Mesenchymal stem cell (in vitro differentiated cells and primary cell): ENCODE results near the gene MEF2D.

ENCODE experiments used
- DNase-seq: peaks from one replicate; pipeline ENCODE4 v3.0.0-alpha.2; 2013
- H2AFZ ChIP-seq: one replicate; pipeline ENCODE4 v1.6.1; 2013; ENCODE audit warnings: low read depth, mild to moderate bottlenecking, control low read depth, inconsistent platforms, low read length, moderate library complexity
- H2AK5ac ChIP-seq: 2 replicates; pipeline ENCODE4 v1.6.1; 2013; ENCODE audit warnings: low read length, moderate library complexity, mild to moderate bottlenecking, inconsistent platforms; ENCODE audit not compliant: severe bottlenecking
- H2BK120ac ChIP-seq: one replicate; pipeline ENCODE4 v1.6.1; 2013; ENCODE audit warnings: low read depth, mild to moderate bottlenecking, inconsistent platforms, low read length, moderate library complexity
- H2BK12ac ChIP-seq, 2 experiments: one replicate each; pipeline ENCODE4 v1.6.1; 2013; ENCODE audit warnings: inconsistent platforms in 2 of 2, low read length in 2 of 2, mild to moderate bottlenecking in 2 of 2, moderate library complexity in 2 of 2, control low read depth in 1 of 2
- H2BK15ac ChIP-seq: one replicate; pipeline ENCODE4 v1.6.1; 2013; ENCODE audit warnings: mild to moderate bottlenecking, low read depth, inconsistent platforms; ENCODE audit not compliant: poor library complexity, severe bottlenecking
- H2BK5ac ChIP-seq: 2 replicates; pipeline ENCODE4 v1.6.1; 2013; ENCODE audit warnings: low read depth, mild to moderate bottlenecking, low read length, control low read depth, inconsistent platforms; ENCODE audit not compliant: poor library complexity, severe bottlenecking
- H3K14ac ChIP-seq, 2 experiments: one replicate each; pipeline ENCODE4 v1.6.1; 2013; ENCODE audit warnings: inconsistent platforms in 2 of 2, low read length in 2 of 2, control low read depth in 1 of 2, mild to moderate bottlenecking in 1 of 2, moderate library complexity in 1 of 2
- H3K18ac ChIP-seq, 2 experiments: one replicate each; pipeline ENCODE4 v1.6.1; 2013; ENCODE audit warnings: inconsistent platforms in 2 of 2, low read length in 2 of 2, control low read depth in 1 of 2, low read depth in 1 of 2, mild to moderate bottlenecking in 1 of 2
- H3K23ac ChIP-seq, 2 experiments: one replicate each; pipeline ENCODE4 v1.6.1; 2013; ENCODE audit warnings: inconsistent platforms in 2 of 2, low read length in 2 of 2, mild to moderate bottlenecking in 2 of 2, moderate library complexity in 2 of 2, control low read depth in 1 of 2
- H3K27ac ChIP-seq: 2 replicates; pipeline ENCODE4 v1.5.1; 2013; ENCODE audit warnings: mild to moderate bottlenecking, moderate library complexity, low read length, control low read depth, inconsistent platforms; ENCODE audit not compliant: poor library complexity, severe bottlenecking
- H3K27me3 ChIP-seq, 2 experiments: 2 replicates each; pipeline versions ENCODE4 v1.6.1 to v1.7.0; 2013; ENCODE audit warnings: low read length in 2 of 2, mild to moderate bottlenecking in 2 of 2, moderate library complexity in 2 of 2, control low read depth in 1 of 2, inconsistent platforms in 1 of 2; ENCODE audit not compliant: control insufficient read depth in 1 of 2, insufficient read depth in 1 of 2
- H3K36me3 ChIP-seq, 2 experiments: 2 replicates each; pipeline versions ENCODE4 v1.6.1 to v1.7.0; 2013; ENCODE audit warnings: low read length in 2 of 2, control low read depth in 1 of 2, inconsistent platforms in 1 of 2, low read depth in 1 of 2, mild to moderate bottlenecking in 1 of 2; ENCODE audit not compliant: insufficient read depth in 2 of 2, control insufficient read depth in 1 of 2
- H3K4ac ChIP-seq, 2 experiments: one replicate each; pipeline ENCODE4 v1.6.1; 2013; ENCODE audit warnings: inconsistent platforms in 2 of 2, low read length in 2 of 2, mild to moderate bottlenecking in 2 of 2, moderate library complexity in 2 of 2, control low read depth in 1 of 2, low read depth in 1 of 2
- H3K4me1 ChIP-seq: 2 replicates; pipeline ENCODE4 v1.6.1; 2013; ENCODE audit warnings: low read depth, low read length, control low read depth; ENCODE audit not compliant: control insufficient read depth, insufficient read depth
- H3K4me2 ChIP-seq: 2 replicates; pipeline ENCODE4 v1.6.1; 2013; ENCODE audit warnings: low read length, mild to moderate bottlenecking, inconsistent platforms; ENCODE audit not compliant: poor library complexity, severe bottlenecking
- H3K4me3 ChIP-seq, 2 experiments: 2 replicates each; pipeline versions ENCODE4 v1.5.1 to v1.7.0; 2013; ENCODE audit warnings: low read length in 2 of 2, mild to moderate bottlenecking in 2 of 2, control low read depth in 1 of 2, low read depth in 1 of 2; ENCODE audit not compliant: insufficient read depth in 1 of 2
- H3K79me1 ChIP-seq: replicated peaks from 2 replicates; pipeline ENCODE4 v1.6.1; 2013; ENCODE audit warnings: mild to moderate bottlenecking, control low read depth, low read length, inconsistent platforms; ENCODE audit not compliant: poor library complexity, severe bottlenecking
- H3K9ac ChIP-seq: 2 replicates; pipeline ENCODE4 v1.7.0; 2013; ENCODE audit warnings: mild to moderate bottlenecking, low read length, moderate library complexity
- H3K9me3 ChIP-seq: 2 replicates; pipeline ENCODE4 v1.7.0; 2013; ENCODE audit warnings: mild to moderate bottlenecking, low read length; ENCODE audit not compliant: control insufficient read depth
- H4K8ac ChIP-seq: one replicate; pipeline ENCODE4 v1.6.1; 2013; ENCODE audit warnings: inconsistent platforms, mild to moderate bottlenecking, low read length, moderate library complexity
- H4K91ac ChIP-seq: one replicate; pipeline ENCODE4 v1.6.1; 2013; ENCODE audit warnings: mild to moderate bottlenecking, low read length, inconsistent platforms
- WGBS: methylation state at CpG from one replicate; pipeline ENCODE4 v1.1.7; 2013; ENCODE audit warnings: mixed read lengths; 5-methylcytosine and 5-hydroxymethylcytosine counted together

The MEF2D gene

DNA sequence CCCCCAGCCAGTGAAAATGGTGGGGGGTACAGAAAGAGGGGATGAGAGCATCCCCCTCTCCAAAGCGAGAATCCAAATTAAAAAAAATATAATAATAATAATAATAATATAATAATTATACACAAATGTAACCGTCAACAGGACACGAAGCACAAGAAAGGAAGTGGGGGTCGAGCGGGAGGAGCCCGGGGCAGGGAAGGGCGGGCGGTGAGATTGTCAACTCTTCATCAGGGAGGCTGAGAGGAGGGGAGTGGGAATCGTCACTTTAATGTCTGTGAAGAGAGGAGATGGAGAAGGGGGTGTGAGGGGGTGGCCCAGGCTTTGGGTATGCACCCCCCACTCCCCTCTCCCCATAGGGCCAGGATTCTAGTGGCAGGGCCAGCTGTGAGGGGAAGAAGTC is 33.2 kb downstream of the MEF2D start:
- H3K9me3 ChIP-seq, result no peaks in the 10 kb centered on the region
- H2BK5ac ChIP-seq, result no peak overlapping the region
- peaks cover 36% of the 10 kb centered on the region for H3K79me1 ChIP-seq
- H3K9ac ChIP-seq, result no peak overlapping the region
- no peak overlapping the region for H4K91ac ChIP-seq
- H3K23ac ChIP-seq, result no peak overlapping the region
- H2BK12ac ChIP-seq, result no peak overlapping the region
- H3K36me3 ChIP-seq, result peaks cover 60 to 72% of the 10 kb centered on the region in 2 experiments
- WGBS, result 98% methylated on average over 7 of the region's 9 CpGs
- H3K14ac ChIP-seq, result no peak overlapping the region
- H3K27ac ChIP-seq, result no peak overlapping the region
- no peak overlapping the region for H3K4ac ChIP-seq
- no peak overlapping the region for H3K18ac ChIP-seq
- H3K4me2 ChIP-seq, result no peak overlapping the region
- no peak overlapping the region for H4K8ac ChIP-seq
- DNase-seq, result no peak
- H2AFZ ChIP-seq, result no peak overlapping the region
- no peaks in the 10 kb centered on the region for H3K27me3 ChIP-seq
- no peak overlapping the region for H3K4me3 ChIP-seq
- H2BK120ac ChIP-seq, result no peak overlapping the region
- H2AK5ac ChIP-seq, result no peak overlapping the region
- no peak overlapping the region for H2BK15ac ChIP-seq
- H3K4me1 ChIP-seq, result peaks cover 10% of the 10 kb centered on the region

DNA sequence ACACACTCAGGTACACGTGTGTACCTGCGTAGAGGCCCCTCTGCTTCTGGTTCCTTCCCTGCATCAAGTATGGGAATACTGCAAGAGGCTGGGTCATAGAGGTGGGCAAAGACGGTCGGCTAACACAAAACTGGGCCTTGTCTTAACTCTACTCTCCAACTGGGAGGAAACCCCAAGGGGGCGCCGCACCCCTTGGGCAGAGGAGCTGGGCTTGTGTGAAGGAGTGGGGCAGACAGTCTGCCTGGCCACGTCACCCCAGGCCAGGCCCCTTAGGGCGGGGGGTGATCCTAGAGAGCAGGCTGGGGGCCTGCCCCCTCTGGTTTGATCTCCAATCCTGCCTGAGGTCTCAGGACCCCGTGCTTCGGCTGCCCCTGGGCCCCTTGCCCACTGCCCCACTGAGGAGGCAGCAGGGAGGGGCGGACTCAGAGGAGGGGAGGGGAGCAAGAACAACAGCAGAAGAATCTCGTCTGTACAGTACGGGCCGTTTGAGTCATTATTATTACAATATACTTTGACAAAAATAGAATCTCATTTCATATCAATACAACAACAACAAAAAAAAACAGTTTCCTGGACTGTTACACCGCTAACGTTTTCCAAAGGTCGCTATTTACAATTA is 34.7 kb downstream of the MEF2D start:
- Histone ChIP-seq H3K27me3 (no peaks in the 10 kb centered on the region), H2BK15ac (no peak overlapping the region), H3K36me3 (peaks cover 49 to 68% of the 10 kb centered on the region in 2 experiments), H3K9me3 (no peaks in the 10 kb centered on the region), H3K18ac (no peak overlapping the region), H3K4me2 (no peak overlapping the region), H3K14ac (no peak overlapping the region), H4K8ac (no peak overlapping the region), H2BK120ac (no peak overlapping the region), H3K4me3 (peak overlapping the region in 1 of 2 experiments; percentile 59), H2AFZ (no peak overlapping the region), H3K79me1 (peaks cover 30% of the 10 kb centered on the region), H3K23ac (no peak overlapping the region), H2BK12ac (no peak overlapping the region), H2AK5ac (no peak overlapping the region), H2BK5ac (no peak overlapping the region), H3K4ac (no peak overlapping the region), H3K27ac (no peak overlapping the region), H3K4me1 (peaks cover 3% of the 10 kb centered on the region), H3K9ac (peak overlapping the region; percentile 64), H4K91ac (no peak overlapping the region)
- DNase-seq, result no peak
- 83% methylated on average over 10 of the region's 17 CpGs for WGBS

- H3K14ac ChIP-seq, result no peak overlapping the region
- H2BK120ac ChIP-seq, result no peak overlapping the region
- no peak overlapping the region for H3K23ac ChIP-seq
- peaks cover 3% of the 10 kb centered on the region for H3K4me1 ChIP-seq
- H3K18ac ChIP-seq, result no peak overlapping the region
- peak overlapping the region in 1 of 2 experiments; percentile 59 for H3K4me3 ChIP-seq
- H3K4ac ChIP-seq, result no peak overlapping the region
- no peak overlapping the region for H3K27ac ChIP-seq
- H3K36me3 ChIP-seq, result peaks cover 42 to 68% of the 10 kb centered on the region in 2 experiments
- H2BK15ac ChIP-seq, result no peak overlapping the region
- no peaks in the 10 kb centered on the region for H3K9me3 ChIP-seq
- no peak overlapping the region for H2BK12ac ChIP-seq
- peak overlapping the region; percentile 64 for H3K9ac ChIP-seq
- no peak overlapping the region for H4K8ac ChIP-seq
- H4K91ac ChIP-seq, result no peak overlapping the region
- no peak overlapping the region for H2BK5ac ChIP-seq
- no peak overlapping the region for H2AK5ac ChIP-seq
- no peak overlapping the region for H2AFZ ChIP-seq
- peaks cover 27% of the 10 kb centered on the region for H3K79me1 ChIP-seq
- 91% methylated on average over 9 of the region's 9 CpGs for WGBS
- DNase-seq, result no peak
- no peaks in the 10 kb centered on the region for H3K27me3 ChIP-seq
- no peak overlapping the region for H3K4me2 ChIP-seq
Observed at GRCh38 chr1:156464825-156465452, 35.6 kb downstream of the MEF2D start.

- no peak overlapping the region for H4K91ac ChIP-seq
- H3K4me1 ChIP-seq, result peaks cover 3% of the 10 kb centered on the region
- no peaks in the 10 kb centered on the region for H3K27me3 ChIP-seq
- H2AFZ ChIP-seq, result no peak overlapping the region
- H4K8ac ChIP-seq, result no peak overlapping the region
- WGBS, result 86% methylated on average over 3 of the region's 3 CpGs
- H3K27ac ChIP-seq, result no peak overlapping the region
- H3K18ac ChIP-seq, result no peak overlapping the region
- no peak overlapping the region for H2AK5ac ChIP-seq
- peaks cover 36 to 64% of the 10 kb centered on the region in 2 experiments for H3K36me3 ChIP-seq
- no peak for DNase-seq
- peak overlapping the region in 1 of 2 experiments; percentile 27 for H3K4me3 ChIP-seq
- no peak overlapping the region for H2BK12ac ChIP-seq
- no peak overlapping the region for H2BK5ac ChIP-seq
- H2BK120ac ChIP-seq, result no peak overlapping the region
- no peak overlapping the region for H3K4ac ChIP-seq
- no peak overlapping the region for H3K23ac ChIP-seq
- no peaks in the 10 kb centered on the region for H3K9me3 ChIP-seq
- H2BK15ac ChIP-seq, result no peak overlapping the region
- peaks cover 25% of the 10 kb centered on the region for H3K79me1 ChIP-seq
- no peak overlapping the region for H3K4me2 ChIP-seq
- peak overlapping the region; percentile 64 for H3K9ac ChIP-seq
- H3K14ac ChIP-seq, result no peak overlapping the region
Observed at GRCh38 chr1:156464335-156464734, 36.2 kb downstream of the MEF2D start.
